Neuronal stem cell (in vitro differentiated cells): ENCODE results near the gene TMEM255B.
"Not testable (repeated sequence)": the region's sequence is repeated elsewhere in the genome, so short reads cannot be mapped to it uniquely, and the experiment has no call there.

Source experiments
- DNase-seq: peaks from one replicate; pipeline ENCODE4 v3.0.0-alpha.2; 2013; ENCODE audit warnings: low spot score
- H2AFZ ChIP-seq: one replicate; pipeline ENCODE4 v1.6.1; 2013; ENCODE audit warnings: mild to moderate bottlenecking, low read length, inconsistent platforms
- H2AK5ac ChIP-seq: 2 replicates; pipeline ENCODE4 v1.6.1; 2013; ENCODE audit warnings: low read depth, mild to moderate bottlenecking, inconsistent platforms, low read length, moderate library complexity, mixed read lengths
- H2BK120ac ChIP-seq: 2 replicates; pipeline ENCODE4 v1.6.1; 2013; ENCODE audit warnings: low read depth, mild to moderate bottlenecking, inconsistent platforms, low read length, moderate library complexity, mixed read lengths
- H2BK12ac ChIP-seq: one replicate; pipeline ENCODE4 v1.6.1; 2013; ENCODE audit warnings: low read length, inconsistent platforms
- H2BK15ac ChIP-seq: 2 replicates; pipeline ENCODE4 v1.6.1; 2013; ENCODE audit warnings: mild to moderate bottlenecking, low read length, inconsistent platforms, mixed read lengths
- H2BK5ac ChIP-seq: one replicate; pipeline ENCODE4 v1.6.1; 2013; ENCODE audit warnings: inconsistent platforms, mild to moderate bottlenecking, low read length, moderate library complexity
- H3K14ac ChIP-seq: one replicate; pipeline ENCODE4 v1.6.1; 2013; ENCODE audit warnings: low read length, inconsistent platforms
- H3K18ac ChIP-seq: 2 replicates; pipeline ENCODE4 v1.6.1; 2013; ENCODE audit warnings: low read length, inconsistent platforms
- H3K23ac ChIP-seq: 2 replicates; pipeline ENCODE4 v1.6.1; 2013; ENCODE audit warnings: low read depth, mild to moderate bottlenecking, mixed read lengths, low read length, inconsistent platforms; ENCODE audit not compliant: poor library complexity
- H3K27ac ChIP-seq: replicated peaks from 3 replicates; pipeline ENCODE4 v1.5.1; 2013; ENCODE audit warnings: low read length, inconsistent platforms
- H3K27me3 ChIP-seq, 3 experiments: 2 replicates each; pipeline ENCODE4 v1.6.1; 2013; ENCODE audit warnings: low read length in 3 of 3, mild to moderate bottlenecking in 2 of 3, inconsistent platforms in 1 of 3, low read depth in 1 of 3, mixed read lengths in 1 of 3, moderate library complexity in 1 of 3; ENCODE audit not compliant: control insufficient read depth in 3 of 3, insufficient read depth in 3 of 3
- H3K36me3 ChIP-seq, 2 donors: replicated peaks in 1 of 2; 2 replicates each; pipeline ENCODE4 v1.6.1; 2013; ENCODE audit warnings: low read length in 2 of 2; ENCODE audit not compliant: control insufficient read depth in 2 of 2, insufficient read depth in 2 of 2
- H3K4ac ChIP-seq: 2 replicates; pipeline ENCODE4 v1.6.1; 2013; ENCODE audit warnings: inconsistent platforms, mild to moderate bottlenecking, low read length, moderate library complexity
- H3K4me1 ChIP-seq, 2 donors: 1 replicate in 1 of 2; 2 replicates in 1 of 2; pipeline ENCODE4 v1.6.1; 2013; ENCODE audit warnings: low read length in 2 of 2, low read depth in 1 of 2; ENCODE audit not compliant: control insufficient read depth in 2 of 2, insufficient read depth in 1 of 2
- H3K4me2 ChIP-seq: one replicate; pipeline ENCODE4 v1.6.1; 2013; ENCODE audit warnings: mild to moderate bottlenecking, low read length, inconsistent platforms; ENCODE audit not compliant: insufficient read depth, poor library complexity, severe bottlenecking
- H3K4me3 ChIP-seq, 2 donors: 2 replicates each; pipeline ENCODE4 v1.5.1; 2013; ENCODE audit warnings: low read length in 2 of 2, mild to moderate bottlenecking in 2 of 2, inconsistent platforms in 1 of 2, moderate library complexity in 1 of 2
- H3K79me1 ChIP-seq: one replicate; pipeline ENCODE4 v1.6.1; 2013; ENCODE audit warnings: low read depth, mild to moderate bottlenecking, inconsistent platforms, low read length, moderate library complexity
- H3K9ac ChIP-seq: one replicate; pipeline ENCODE4 v1.6.1; 2013; ENCODE audit warnings: mild to moderate bottlenecking, low read depth, low read length, inconsistent platforms; ENCODE audit not compliant: poor library complexity
- H3K9me3 ChIP-seq, 2 donors: replicated peaks in 1 of 2; 2 replicates each; pipeline versions ENCODE3 to v1.6.1; 2013; ENCODE audit warnings: low read length in 2 of 2, mild to moderate bottlenecking in 2 of 2, inconsistent platforms in 1 of 2, low read depth in 1 of 2, mixed read lengths in 1 of 2, moderate library complexity in 1 of 2; ENCODE audit not compliant: control insufficient read depth in 2 of 2, insufficient read depth in 1 of 2
- H4K8ac ChIP-seq: one replicate; pipeline ENCODE4 v1.6.1; 2013; ENCODE audit warnings: low read depth, mild to moderate bottlenecking, inconsistent platforms, low read length, moderate library complexity
- H4K91ac ChIP-seq: one replicate; pipeline ENCODE4 v1.6.1; 2013; ENCODE audit warnings: low read length, low read depth, mild to moderate bottlenecking, inconsistent platforms; ENCODE audit not compliant: poor library complexity
- WGBS, 2 donors: extraction: QIAGEN DNeasy Blood & Tissue Kit; methylation state at CpG; one replicate each; pipeline ENCODE4 v1.1.7; 2013; ENCODE audit warnings: missing lambda C conversion rate in 2 of 2, mixed read lengths in 1 of 2; ENCODE audit not compliant: insufficient read length in 2 of 2, insufficient replicate concordance in 1 of 2; ENCODE audit errors: extremely low coverage in 2 of 2; 5-methylcytosine and 5-hydroxymethylcytosine counted together

TMEM255B gene

GRCh38 chr13:113726106-113726821 is 32.8 kb upstream of the TMEM255B start:
- peak overlapping the region; percentile 85 for H3K18ac ChIP-seq
- H2BK5ac ChIP-seq: peak overlapping the region; percentile 60
- H2AFZ ChIP-seq: peak overlapping the region; percentile 85
- H3K79me1 ChIP-seq, DNase-seq, H4K8ac ChIP-seq, H3K14ac ChIP-seq, H3K36me3 ChIP-seq, H3K4me1 ChIP-seq, H2BK12ac ChIP-seq, H2BK120ac ChIP-seq: not testable (repeated sequence)
- H3K9ac ChIP-seq: peak overlapping the region; percentile 70
- peak overlapping the region; percentile 76 for H3K4ac ChIP-seq
- peak overlapping the region; percentile 48 to 73 for H3K4me3 ChIP-seq
- H2AK5ac ChIP-seq: peak overlapping the region; percentile 53
- peak overlapping the region; percentile 40 for H3K27ac ChIP-seq
- no CpG with 5 or more reads among the region's 54 CpGs for WGBS, 2 donors
- peaks cover 0 to 19% (median 0%) of the 10 kb centered on the region in 3 experiments for H3K27me3 ChIP-seq
- H2BK15ac ChIP-seq: peak overlapping the region; percentile 81
- peak overlapping the region; percentile 54 for H3K4me2 ChIP-seq
- H4K91ac ChIP-seq: peak overlapping the region; percentile 24
- peaks cover 0 to 11% of the 10 kb centered on the region in 2 donors for H3K9me3 ChIP-seq
- H3K23ac ChIP-seq: peak overlapping the region; percentile 73

- H3K27ac ChIP-seq: no peak overlapping the region
- H3K4me2 ChIP-seq: no peak overlapping the region
- peak overlapping the region; percentile 24 for H4K91ac ChIP-seq
- no peak overlapping the region for H2BK12ac ChIP-seq
- H3K79me1 ChIP-seq: no peaks in the 10 kb centered on the region
- H3K4me1 ChIP-seq: peaks cover 2 to 8% of the 10 kb centered on the region in 2 donors
- H2BK15ac ChIP-seq: peak overlapping the region; percentile 81
- H2BK120ac ChIP-seq: no peak overlapping the region
- peaks cover 0 to 11% of the 10 kb centered on the region in 2 donors for H3K9me3 ChIP-seq
- H3K18ac ChIP-seq: peak overlapping the region; percentile 52
- H3K23ac ChIP-seq: peak overlapping the region; percentile 89
- H4K8ac ChIP-seq: no peak overlapping the region
- peaks cover 0 to 19% (median 0%) of the 10 kb centered on the region in 3 experiments for H3K27me3 ChIP-seq
- peak overlapping the region; percentile 53 for H2AK5ac ChIP-seq
- no peak for DNase-seq
- peak overlapping the region; percentile 70 for H3K9ac ChIP-seq
- peak overlapping the region in 1 of 2 donors; percentile 48 for H3K4me3 ChIP-seq
- H2BK5ac ChIP-seq: peak overlapping the region; percentile 60
- H2AFZ ChIP-seq: no peak overlapping the region
- no CpG with 5 or more reads among the region's 10 CpGs for WGBS, 2 donors
- H3K4ac ChIP-seq: no peak overlapping the region
- H3K36me3 ChIP-seq: no peaks in the 10 kb centered on the region
- H3K14ac ChIP-seq: peak overlapping the region; percentile 56
Measured at GRCh38 chr13:113726961-113727411, 32.0 kb upstream of the TMEM255B start.

DNA sequence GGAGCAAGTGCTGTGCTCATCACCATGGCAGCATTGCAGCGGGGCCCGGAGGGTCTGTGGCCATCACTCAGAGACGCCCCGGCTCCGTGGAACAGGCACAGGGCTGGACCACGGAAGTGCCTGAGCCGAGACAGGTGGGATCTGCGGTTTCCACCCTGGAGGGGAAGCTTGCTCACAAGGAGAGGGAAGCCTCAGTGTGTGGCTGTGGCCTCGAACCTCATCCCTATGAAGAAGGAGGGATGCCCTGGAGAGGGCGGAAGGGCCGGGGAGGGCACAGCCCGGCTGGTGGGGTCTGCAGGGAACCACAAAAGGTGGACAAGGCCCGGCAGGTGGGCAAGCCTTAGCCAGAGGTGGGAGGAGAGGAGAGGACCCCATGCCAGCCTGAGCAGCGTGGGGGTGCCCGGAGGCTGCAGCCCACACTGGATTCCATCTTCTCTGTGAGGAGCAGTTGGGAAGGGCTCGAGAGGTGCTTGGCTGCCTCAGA is 30.4 kb upstream of the TMEM255B start:
- peak overlapping the region; percentile 94 for H2AK5ac ChIP-seq
- H3K14ac ChIP-seq: peak overlapping the region; percentile 56
- no peak overlapping the region for H3K4me3 ChIP-seq
- H2BK12ac ChIP-seq: no peak overlapping the region
- H4K91ac ChIP-seq: no peak overlapping the region
- H3K4me2 ChIP-seq: no peak overlapping the region
- no CpG with 5 or more reads among the region's 16 CpGs for WGBS, 2 donors
- peaks cover 5 to 8% of the 10 kb centered on the region in 2 donors for H3K4me1 ChIP-seq
- no peak overlapping the region for H2BK5ac ChIP-seq
- H3K79me1 ChIP-seq: peaks cover 2% of the 10 kb centered on the region
- H3K23ac ChIP-seq: no peak overlapping the region
- H3K9me3 ChIP-seq: peaks cover 0 to 14% of the 10 kb centered on the region in 2 donors
- H3K36me3 ChIP-seq: peaks cover 0 to 1% of the 10 kb centered on the region in 2 donors
- H3K27ac ChIP-seq: no peak overlapping the region
- no peak overlapping the region for H4K8ac ChIP-seq
- H3K4ac ChIP-seq: no peak overlapping the region
- H3K9ac ChIP-seq: peak overlapping the region; percentile 21
- DNase-seq: no peak
- H2AFZ ChIP-seq: no peak overlapping the region
- peak overlapping the region; percentile 38 for H3K18ac ChIP-seq
- H2BK15ac ChIP-seq: no peak overlapping the region
- H2BK120ac ChIP-seq: peak overlapping the region; percentile 28
- H3K27me3 ChIP-seq: peaks cover 0 to 22% (median 0%) of the 10 kb centered on the region in 3 experiments
